Esophagus squamous epithelium (tissue), 5 donors: ENCODE measurements around the gene TPGS1. TPM values are rescaled to one million over a fixed set of nuclear protein-coding genes. Genes with fewer than 3 reads are reported as not detected.

ENCODE experiments used
- DNase-seq: peaks from one replicate; lab custom pipeline; 2025; lab: John Stamatoyannopoulos, UW
- H3K27ac ChIP-seq, 4 donors: fragments of 200-600 bp; sonication (generic); one replicate each; pipeline ENCODE4 v1.5.1; 2016 to 2019; ENCODE audit warnings: mild to moderate bottlenecking in 1 of 4
- H3K27me3 ChIP-seq, 4 donors: fragments of 200-600 bp; sonication (generic); 1 replicate in 3 of 4; 2 replicates in 1 of 4; pipeline versions ENCODE4 v1.5.1 to v1.6.0; 2017 to 2021; ENCODE audit warnings: antibody characterized with exemption in 1 of 4
- H3K36me3 ChIP-seq, 3 donors: fragments of 200-600 bp; sonication (generic); one replicate each; pipeline ENCODE4 v1.5.1; 2016 to 2019
- H3K4me1 ChIP-seq, 3 donors: fragments of 200-600 bp; sonication (generic); one replicate each; pipeline ENCODE4 v1.5.1; 2017 to 2019
- H3K4me3 ChIP-seq, 4 donors: fragments of 200-600 bp; sonication (generic); 1 replicate in 3 of 4; 2 replicates in 1 of 4; pipeline ENCODE4 v1.5.1; 2016 to 2019; ENCODE audit warnings: mild to moderate bottlenecking in 2 of 4, moderate library complexity in 1 of 4
- H3K9me3 ChIP-seq, 3 donors: fragments of 200-600 bp; sonication (generic); one replicate each; pipeline ENCODE4 v1.5.1; 2016 to 2019
- POLR2A ChIP-seq, 4 donors: fragments of 450-650 bp; IDR thresholded peaks; one replicate each; pipeline ENCODE4 v1.6.1; 2017; ENCODE audit warnings: antibody characterized with exemption in 4 of 4, mild to moderate bottlenecking in 4 of 4, moderate library complexity in 3 of 4
- WGBS, 2 donors: methylation state at CpG; one replicate each; pipeline ENCODE4 v1.1.5; 2018; 5-methylcytosine and 5-hydroxymethylcytosine counted together
- intact Hi-C: fragments of 100-400 bp; cut with DNase I; formaldehyde crosslinking; loops from one replicate; pipeline ENCODE4 v1.15.0; 2022
- total RNA-seq, 4 donors: library from RNA; depleted of rRNA; stranded (reverse); fragments of >200 nt; gene quantifications; one replicate each; pipeline ENCODE4 v1.1.0, GENCODE V29; 2016
- TF ChIP-seq, protein P1 (sequence below), 6 experiments: fragments of 450-650 bp in 4 of 6; fragments of 200-600 bp in 2 of 6; sonication (generic) in 2 of 6; IDR thresholded peaks; one replicate each; pipeline ENCODE4 v1.5.1; 2016 to 2019; ENCODE audit warnings: antibody characterized with exemption in 6 of 6, mild to moderate bottlenecking in 4 of 6, moderate library complexity in 4 of 6
- donor health status: DM: yes; HTN: yes; CAD: no.

TPGS1 gene
- total RNA-seq, 4 donors from 2014 or later: 29.3 to 46.7 (median 35.6) TPM

DNA sequence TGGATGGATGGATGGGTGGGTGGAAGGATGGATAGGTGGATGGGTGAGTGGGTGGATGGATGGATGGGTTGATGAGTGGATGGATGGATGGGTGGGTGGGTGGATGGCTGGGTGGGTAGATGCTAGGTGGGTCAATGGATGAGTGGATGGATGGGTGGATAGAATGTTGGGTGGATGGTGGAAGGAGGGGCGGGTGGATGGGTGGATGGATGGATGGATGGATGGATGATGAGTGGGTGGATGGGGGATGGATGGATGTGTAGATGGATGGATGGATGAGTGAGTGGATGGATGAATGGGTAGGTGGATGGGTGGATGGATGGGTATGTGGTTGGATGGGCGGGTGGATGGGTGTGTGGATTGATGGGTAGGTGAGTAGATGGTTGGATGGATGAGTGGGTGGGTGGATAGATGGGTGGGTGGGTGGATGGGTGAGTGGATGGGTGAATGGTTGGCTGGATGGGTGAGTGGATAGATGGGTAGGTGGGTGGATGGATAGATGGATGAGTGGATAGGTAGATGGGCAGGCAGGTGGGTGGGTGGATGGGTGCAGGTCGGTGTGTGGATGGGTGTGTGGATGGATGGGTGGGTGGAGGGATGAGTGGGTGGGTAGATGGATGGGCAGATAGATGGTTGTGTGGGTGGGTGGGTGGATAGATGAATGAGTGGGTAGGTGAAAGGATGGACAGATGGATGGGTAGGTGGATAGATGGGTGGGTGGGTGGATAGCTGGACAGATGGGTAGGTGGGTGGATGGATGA, 42.1 kb upstream of the TPGS1 start:
- no peak overlapping the region for H3K27ac ChIP-seq
- DNase-seq: no peak
- H3K9me3 ChIP-seq: no peaks in the 10 kb centered on the region
- intact Hi-C loops: no loop called here
- peaks cover 10 to 19% (median 10%) of the 10 kb centered on the region in 3 donors for H3K4me1 ChIP-seq
- H3K4me3 ChIP-seq: no peak overlapping the region
- no peak for TF ChIP-seq POLR2A (IDR thresholded peaks at IDR 0.05)
- TF ChIP-seq, protein P1, sequence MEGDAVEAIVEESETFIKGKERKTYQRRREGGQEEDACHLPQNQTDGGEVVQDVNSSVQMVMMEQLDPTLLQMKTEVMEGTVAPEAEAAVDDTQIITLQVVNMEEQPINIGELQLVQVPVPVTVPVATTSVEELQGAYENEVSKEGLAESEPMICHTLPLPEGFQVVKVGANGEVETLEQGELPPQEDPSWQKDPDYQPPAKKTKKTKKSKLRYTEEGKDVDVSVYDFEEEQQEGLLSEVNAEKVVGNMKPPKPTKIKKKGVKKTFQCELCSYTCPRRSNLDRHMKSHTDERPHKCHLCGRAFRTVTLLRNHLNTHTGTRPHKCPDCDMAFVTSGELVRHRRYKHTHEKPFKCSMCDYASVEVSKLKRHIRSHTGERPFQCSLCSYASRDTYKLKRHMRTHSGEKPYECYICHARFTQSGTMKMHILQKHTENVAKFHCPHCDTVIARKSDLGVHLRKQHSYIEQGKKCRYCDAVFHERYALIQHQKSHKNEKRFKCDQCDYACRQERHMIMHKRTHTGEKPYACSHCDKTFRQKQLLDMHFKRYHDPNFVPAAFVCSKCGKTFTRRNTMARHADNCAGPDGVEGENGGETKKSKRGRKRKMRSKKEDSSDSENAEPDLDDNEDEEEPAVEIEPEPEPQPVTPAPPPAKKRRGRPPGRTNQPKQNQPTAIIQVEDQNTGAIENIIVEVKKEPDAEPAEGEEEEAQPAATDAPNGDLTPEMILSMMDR (IDR thresholded peaks at IDR 0.05): no peak
- 86% methylated on average over 3 of the region's 3 CpGs for WGBS, 2 donors
- no peaks in the 10 kb centered on the region for H3K36me3 ChIP-seq
- H3K27me3 ChIP-seq: peaks cover 0 to 36% (median 0%) of the 10 kb centered on the region in 4 donors

DNA sequence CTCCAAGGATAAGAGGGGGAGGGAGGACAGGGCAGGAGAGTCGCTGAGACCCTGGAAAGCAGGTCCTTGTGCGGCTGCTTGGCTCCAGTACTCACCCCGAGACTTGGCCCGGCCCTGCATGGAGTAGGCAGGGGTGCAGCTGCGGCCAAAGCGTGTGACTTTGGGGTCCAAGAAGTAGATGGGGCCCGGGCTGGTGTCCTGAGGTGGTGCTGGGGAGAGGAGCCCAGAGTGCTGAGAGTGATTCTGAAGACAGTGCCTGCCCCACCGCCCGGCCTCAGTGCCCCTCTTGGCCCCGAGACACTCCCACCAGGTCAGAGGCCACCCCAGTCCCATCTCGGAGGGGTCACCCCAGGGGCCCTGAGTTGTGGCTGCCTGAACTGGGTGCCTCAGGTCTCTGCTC, 39.7 kb upstream of the TPGS1 start:
- H3K4me3 ChIP-seq: no peak overlapping the region
- intact Hi-C loops: no loop called here
- peaks cover 0 to 15% (median 0%) of the 10 kb centered on the region in 4 donors for H3K27me3 ChIP-seq
- H3K4me1 ChIP-seq: no peaks in the 10 kb centered on the region
- WGBS, 2 donors: 72% methylated on average over 7 of the region's 11 CpGs; no CpG with 5 or more reads in 1 of the 2 donors
- no peak for DNase-seq
- H3K27ac ChIP-seq: no peak overlapping the region
- no peak for TF ChIP-seq POLR2A (IDR thresholded peaks at IDR 0.05)
- TF ChIP-seq, protein P1 (IDR thresholded peaks at IDR 0.05): no peak
- H3K9me3 ChIP-seq: no peaks in the 10 kb centered on the region
- H3K36me3 ChIP-seq: no peaks in the 10 kb centered on the region

DNA sequence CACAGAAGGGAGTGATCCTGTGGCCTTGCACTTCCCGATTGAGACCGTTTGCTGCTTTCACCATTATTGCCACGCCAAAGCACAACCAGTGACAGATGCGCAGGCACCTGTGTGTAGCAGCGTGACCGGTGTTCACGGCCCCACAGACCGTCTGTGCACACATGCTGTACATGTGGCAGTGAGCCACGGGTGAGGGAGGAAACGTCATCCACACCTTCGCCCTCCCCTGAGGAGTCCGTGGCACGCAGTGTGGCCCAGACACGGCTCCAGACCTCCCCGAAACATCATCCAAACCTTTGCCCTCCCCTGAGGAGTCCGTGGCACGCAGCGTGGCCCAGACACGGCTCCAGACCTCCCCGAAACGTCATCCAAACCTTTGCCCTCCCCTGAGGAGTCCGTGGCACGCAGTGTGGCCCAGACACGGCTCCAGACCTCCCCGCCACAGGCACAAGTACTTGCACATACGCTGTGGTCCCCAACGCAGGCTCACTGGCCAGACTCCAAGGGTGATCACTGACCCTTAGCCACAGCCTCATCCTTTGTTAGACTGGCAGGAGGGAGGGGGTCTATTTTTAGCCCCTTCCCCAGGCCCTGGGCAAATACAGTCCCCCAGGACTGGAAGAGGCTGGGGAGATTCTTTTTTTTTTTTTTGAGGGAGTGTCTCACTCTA, 38.6 kb upstream of the TPGS1 start:
- no peaks in the 10 kb centered on the region for H3K36me3 ChIP-seq
- H3K27ac ChIP-seq: no peak overlapping the region
- no peak overlapping the region for H3K4me3 ChIP-seq
- no peaks in the 10 kb centered on the region for H3K9me3 ChIP-seq
- H3K27me3 ChIP-seq: peaks cover 0 to 7% (median 0%) of the 10 kb centered on the region in 4 donors
- DNase-seq: no peak
- WGBS, 2 donors: 64 to 71% methylated on average over 10 to 16 of the region's 27 CpGs
- H3K4me1 ChIP-seq: no peaks in the 10 kb centered on the region
- TF ChIP-seq POLR2A (IDR thresholded peaks at IDR 0.05): no peak
- intact Hi-C loops: no loop called here

DNA sequence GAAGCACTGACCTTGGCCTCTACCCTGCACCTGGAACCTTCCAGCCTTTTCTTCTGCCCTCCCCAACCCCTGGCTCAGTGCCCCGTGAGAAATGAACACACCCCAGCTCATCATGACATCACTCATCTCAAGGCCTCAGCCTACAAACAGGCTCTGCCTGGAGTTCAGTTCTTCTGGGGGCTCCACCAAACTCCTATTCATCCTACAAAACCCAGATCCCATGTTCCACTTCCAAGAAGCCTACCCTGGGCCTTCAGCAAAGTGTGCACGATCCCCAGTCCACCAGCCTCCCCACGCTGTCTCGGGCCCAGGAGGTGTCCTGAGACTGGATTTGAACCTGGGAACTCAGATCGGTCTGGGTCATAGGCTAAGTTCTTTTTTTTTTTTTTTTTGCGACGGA, 37.5 kb upstream of the TPGS1 start:
- 72 to 73% methylated on average over 5 to 7 of the region's 7 CpGs for WGBS, 2 donors
- no peaks in the 10 kb centered on the region for H3K4me1 ChIP-seq

DNA sequence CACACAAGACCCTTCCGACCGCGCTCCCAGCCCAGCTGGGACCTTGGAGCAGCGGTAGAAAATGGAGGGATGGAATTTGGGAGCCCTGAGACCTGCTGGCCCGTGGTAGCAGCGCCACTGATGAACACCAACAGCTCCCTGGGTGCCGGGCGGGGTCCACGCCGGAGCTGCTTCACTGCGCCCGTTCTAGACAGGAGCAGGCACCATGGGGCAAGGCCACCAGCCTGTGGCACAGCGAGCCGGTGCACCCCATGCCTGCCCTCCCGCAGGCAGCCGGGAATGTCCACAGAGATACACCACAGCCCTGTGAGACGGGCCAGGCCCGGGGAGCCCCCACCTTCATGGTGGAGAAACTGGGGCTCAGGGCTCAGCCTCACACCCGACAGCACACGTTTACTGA, 36.6 kb upstream of the TPGS1 start:
- Histone ChIP-seq H3K9me3 (no peaks in the 10 kb centered on the region), H3K4me3 (no peak overlapping the region), H3K27me3 (peaks cover 0 to 13% (median 0%) of the 10 kb centered on the region in 4 donors), H3K27ac (no peak overlapping the region), H3K36me3 (no peaks in the 10 kb centered on the region), H3K4me1 (no peaks in the 10 kb centered on the region)
- no peak for DNase-seq
- intact Hi-C loops: no loop called here
- TF ChIP-seq, protein P1 (IDR thresholded peaks at IDR 0.05): no peak
- no peak for TF ChIP-seq POLR2A (IDR thresholded peaks at IDR 0.05)
- 75 to 79% methylated on average over 4 to 7 of the region's 20 CpGs for WGBS, 2 donors

More for the DNA sequence above, 37.5 kb upstream of the TPGS1 start:
- no peaks in the 10 kb centered on the region for H3K9me3 ChIP-seq
- TF ChIP-seq POLR2A (IDR thresholded peaks at IDR 0.05): no peak
- DNase-seq: no peak
- H3K36me3 ChIP-seq: no peaks in the 10 kb centered on the region
- no peak overlapping the region for H3K4me3 ChIP-seq
- intact Hi-C loops: no loop called here
- peaks cover 0 to 11% (median 0%) of the 10 kb centered on the region in 4 donors for H3K27me3 ChIP-seq
- no peak overlapping the region for H3K27ac ChIP-seq
